Endothelial cell (in vitro differentiated cells): ENCODE measurements around the gene THRB. TPM values are rescaled to one million over a fixed set of nuclear protein-coding genes. Genes with fewer than 3 reads are reported as not detected.

Experiments
- DNase-seq: peaks from one replicate; pipeline ENCODE4 v3.0.0; 2021; ENCODE audit warnings: low spot score
- H3K27ac Mint-ChIP-seq: one replicate; pipeline ENCODE4 v1.8.0; 2021; ENCODE audit warnings: mixed read lengths, inconsistent platforms; ENCODE audit not compliant: unreplicated experiment
- H3K27me3 Mint-ChIP-seq: one replicate; pipeline ENCODE4 v1.8.0; 2021; ENCODE audit warnings: mild to moderate bottlenecking, moderate library complexity, mixed read lengths, inconsistent platforms; ENCODE audit not compliant: unreplicated experiment
- H3K36me3 Mint-ChIP-seq: one replicate; pipeline ENCODE4 v1.8.0; 2021; ENCODE audit warnings: mild to moderate bottlenecking, low read depth, mixed read lengths, inconsistent platforms; ENCODE audit not compliant: unreplicated experiment
- H3K4me1 Mint-ChIP-seq: one replicate; pipeline ENCODE4 v1.8.0; 2021; ENCODE audit warnings: mild to moderate bottlenecking, mixed read lengths, inconsistent platforms; ENCODE audit not compliant: unreplicated experiment
- H3K4me3 Mint-ChIP-seq: one replicate; pipeline ENCODE4 v1.8.0; 2021; ENCODE audit warnings: mild to moderate bottlenecking, mixed read lengths, inconsistent platforms; ENCODE audit not compliant: unreplicated experiment
- H3K9me3 Mint-ChIP-seq: one replicate; pipeline ENCODE4 v1.8.0; 2021; ENCODE audit warnings: mixed read lengths, inconsistent platforms; ENCODE audit not compliant: unreplicated experiment
- total RNA-seq: library from RNA; stranded (reverse); fragmentation: NEBNext Ultra II Directional; extraction: Animal tissue kit (Norgen Biotek cat#: 25700); gene quantifications from one replicate; pipeline ENCODE4 v1.2.1, GENCODE V29; 2021; ENCODE audit not compliant: unreplicated experiment
- TF ChIP-seq, protein P1 (sequence below): fragments of 200-600 bp; sonication (generic); IDR thresholded peaks from one replicate; pipeline ENCODE4 v1.5.0; 2021; ENCODE audit warnings: antibody characterized with exemption; ENCODE audit not compliant: unreplicated experiment

THRB gene
- total RNA-seq, 1 donor from 2014 or later = 0.38 TPM

DNA sequence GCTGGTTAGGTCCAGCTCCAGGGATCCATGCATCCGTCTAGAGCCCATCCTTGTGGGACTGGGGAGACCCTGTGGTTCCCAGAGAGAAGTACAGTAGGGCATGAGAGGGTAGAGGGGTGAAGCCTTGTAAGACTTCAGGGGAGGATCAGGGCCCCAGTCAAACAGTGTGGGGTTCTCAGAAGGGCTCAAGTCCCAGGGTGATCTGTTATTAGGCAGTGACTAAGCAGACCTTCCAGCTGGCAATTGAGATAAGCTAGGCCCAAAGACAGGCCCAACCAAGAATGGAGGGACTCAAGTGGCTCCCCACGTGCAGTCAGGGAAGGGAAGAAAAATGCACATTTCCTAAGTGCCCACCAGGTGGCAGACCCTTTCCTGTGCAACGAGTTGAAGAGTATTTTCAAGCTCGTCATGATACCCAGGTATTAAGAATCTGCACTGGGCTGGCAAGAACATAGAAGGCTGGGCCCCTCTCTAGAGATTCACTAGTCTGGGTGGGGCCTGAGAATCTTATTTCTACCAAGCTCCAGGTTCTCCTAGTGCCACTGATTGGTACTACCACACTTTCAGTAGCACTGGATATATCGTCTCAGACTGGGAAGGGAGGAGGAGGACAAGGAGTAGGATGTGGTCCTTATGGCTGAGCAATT lies 308.8 kb downstream of the THRB start:
- TF ChIP-seq, protein P1, sequence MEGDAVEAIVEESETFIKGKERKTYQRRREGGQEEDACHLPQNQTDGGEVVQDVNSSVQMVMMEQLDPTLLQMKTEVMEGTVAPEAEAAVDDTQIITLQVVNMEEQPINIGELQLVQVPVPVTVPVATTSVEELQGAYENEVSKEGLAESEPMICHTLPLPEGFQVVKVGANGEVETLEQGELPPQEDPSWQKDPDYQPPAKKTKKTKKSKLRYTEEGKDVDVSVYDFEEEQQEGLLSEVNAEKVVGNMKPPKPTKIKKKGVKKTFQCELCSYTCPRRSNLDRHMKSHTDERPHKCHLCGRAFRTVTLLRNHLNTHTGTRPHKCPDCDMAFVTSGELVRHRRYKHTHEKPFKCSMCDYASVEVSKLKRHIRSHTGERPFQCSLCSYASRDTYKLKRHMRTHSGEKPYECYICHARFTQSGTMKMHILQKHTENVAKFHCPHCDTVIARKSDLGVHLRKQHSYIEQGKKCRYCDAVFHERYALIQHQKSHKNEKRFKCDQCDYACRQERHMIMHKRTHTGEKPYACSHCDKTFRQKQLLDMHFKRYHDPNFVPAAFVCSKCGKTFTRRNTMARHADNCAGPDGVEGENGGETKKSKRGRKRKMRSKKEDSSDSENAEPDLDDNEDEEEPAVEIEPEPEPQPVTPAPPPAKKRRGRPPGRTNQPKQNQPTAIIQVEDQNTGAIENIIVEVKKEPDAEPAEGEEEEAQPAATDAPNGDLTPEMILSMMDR = peak; percentile 86
- no peaks in the 10 kb centered on the region for H3K36me3 Mint-ChIP-seq
- no peak overlapping the region for H3K27ac Mint-ChIP-seq
- H3K4me1 Mint-ChIP-seq = no peaks in the 10 kb centered on the region
- peak; percentile 44 for DNase-seq
- no peaks in the 10 kb centered on the region for H3K9me3 Mint-ChIP-seq
- H3K4me3 Mint-ChIP-seq = no peak overlapping the region
- no peaks in the 10 kb centered on the region for H3K27me3 Mint-ChIP-seq

DNA sequence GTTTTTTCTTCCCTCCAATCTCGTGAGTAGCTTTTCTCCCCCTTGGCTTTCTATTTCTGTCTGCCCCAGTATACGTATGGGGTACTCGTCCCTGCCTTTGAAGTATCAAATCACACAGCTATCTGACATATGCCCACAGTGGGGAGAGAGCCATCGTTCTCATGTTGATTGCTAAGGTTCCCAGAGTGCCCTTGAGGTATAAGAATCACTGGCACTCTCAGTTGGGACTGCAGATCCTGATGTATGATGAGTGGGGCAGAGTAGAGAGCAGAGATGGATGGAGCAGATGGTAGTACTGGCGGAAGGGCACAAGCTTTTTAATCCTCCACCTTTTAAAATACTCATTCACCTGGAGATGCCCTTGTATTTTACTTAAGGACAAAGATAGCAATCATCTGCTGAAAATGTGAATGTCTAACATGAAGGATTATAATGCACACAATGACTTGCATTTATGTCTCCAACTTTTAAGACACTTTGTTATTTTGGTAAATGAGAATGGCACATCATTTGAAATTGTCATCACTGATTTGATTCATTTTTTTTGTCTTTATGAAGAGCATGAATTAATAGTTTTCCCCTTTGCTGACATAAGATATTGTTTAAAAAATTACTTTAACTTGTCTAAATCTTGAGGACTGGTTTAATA lies 310.0 kb downstream of the THRB start:
- Mint-ChIP-seq H3K9me3 (no peaks in the 10 kb centered on the region), H3K4me1 (no peaks in the 10 kb centered on the region), H3K4me3 (no peak overlapping the region), H3K27me3 (no peaks in the 10 kb centered on the region), H3K36me3 (no peaks in the 10 kb centered on the region), H3K27ac (no peak overlapping the region)
- no peak for DNase-seq
- TF ChIP-seq, protein P1 = no peak

DNA sequence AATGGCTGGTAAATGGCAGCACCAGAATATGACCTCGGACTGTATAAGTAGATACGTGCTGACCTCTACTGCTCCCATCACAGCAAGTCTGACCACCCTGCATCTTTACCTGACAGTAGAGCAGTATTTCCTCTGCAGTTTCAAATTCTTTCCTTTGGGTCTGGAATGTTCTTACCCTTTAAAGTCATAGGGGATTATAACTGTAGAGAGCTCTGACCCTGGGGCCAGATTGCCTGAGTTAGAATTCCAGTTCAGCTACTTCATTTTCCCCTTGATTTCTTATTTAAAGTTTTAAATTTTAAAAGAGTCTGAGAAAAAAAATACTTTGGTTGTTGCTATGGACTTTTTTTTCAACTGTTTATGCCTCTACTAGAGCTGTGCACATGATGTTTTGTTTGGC lies 311.9 kb downstream of the THRB start:
- Mint-ChIP-seq H3K36me3 (no peaks in the 10 kb centered on the region), H3K9me3 (no peaks in the 10 kb centered on the region), H3K4me3 (no peak overlapping the region), H3K27me3 (no peaks in the 10 kb centered on the region), H3K27ac (no peak overlapping the region), H3K4me1 (no peaks in the 10 kb centered on the region)
- DNase-seq = no peak
- TF ChIP-seq, protein P1 = no peak

DNA sequence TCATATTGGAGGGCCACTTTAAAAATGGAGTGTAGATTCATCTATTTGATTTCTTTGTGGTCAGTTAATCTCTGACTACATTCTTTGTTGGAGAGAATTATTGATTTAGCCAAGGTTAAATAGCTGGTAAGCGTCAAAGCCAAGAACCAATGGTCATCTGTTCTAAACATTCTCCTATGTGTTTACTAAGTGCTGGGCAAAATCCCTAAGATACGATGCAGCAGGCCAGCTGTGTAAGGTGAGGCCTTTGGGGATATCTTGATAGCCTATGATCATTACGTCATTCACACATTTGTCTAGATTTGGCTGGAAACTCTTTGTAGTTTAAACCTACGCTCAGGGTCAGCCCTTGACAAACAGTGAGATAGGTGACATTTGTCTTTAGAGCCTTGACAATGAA lies 313.4 kb downstream of the THRB start:
- no peaks in the 10 kb centered on the region for H3K27me3 Mint-ChIP-seq
- H3K36me3 Mint-ChIP-seq = no peaks in the 10 kb centered on the region
- no peak overlapping the region for H3K4me3 Mint-ChIP-seq
- TF ChIP-seq, protein P1 = no peak
- no peak for DNase-seq
- no peaks in the 10 kb centered on the region for H3K4me1 Mint-ChIP-seq
- no peak overlapping the region for H3K27ac Mint-ChIP-seq
- no peaks in the 10 kb centered on the region for H3K9me3 Mint-ChIP-seq

DNA sequence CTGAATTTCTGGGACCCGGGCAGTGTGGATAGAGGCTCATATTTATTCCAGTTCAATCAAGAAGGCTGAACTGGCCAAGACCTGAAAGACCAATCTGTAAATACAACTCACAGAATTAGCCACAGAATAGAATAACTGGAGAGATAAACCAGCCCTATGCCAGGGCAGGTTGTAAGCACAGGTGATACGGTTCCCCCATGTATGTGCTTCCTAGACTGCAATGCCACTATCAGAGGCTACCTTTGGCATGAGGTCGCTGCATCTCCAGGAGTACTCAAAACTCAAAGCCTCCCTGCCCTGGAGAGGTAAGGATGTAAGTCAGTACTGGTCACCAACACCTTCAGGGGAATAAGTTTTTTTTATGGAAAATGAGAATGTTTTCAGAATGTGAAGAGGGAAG lies 314.0 kb downstream of the THRB start:
- no peak overlapping the region for H3K27ac Mint-ChIP-seq
- no peak overlapping the region for H3K4me3 Mint-ChIP-seq
- H3K4me1 Mint-ChIP-seq = no peaks in the 10 kb centered on the region
- no peaks in the 10 kb centered on the region for H3K36me3 Mint-ChIP-seq
- H3K27me3 Mint-ChIP-seq = no peaks in the 10 kb centered on the region
- no peak for DNase-seq
- TF ChIP-seq, protein P1 = no peak
- no peaks in the 10 kb centered on the region for H3K9me3 Mint-ChIP-seq
